RCC 7860 (cell line): ENCODE data around the gene CARD9.

Experiments used
- DNase-seq: peaks from one replicate; pipeline ENCODE4 v3.0.0-alpha.2; 2015; ENCODE audit warnings: low spot score
- FAIRE-seq: peaks from 2 replicates; lab custom pipeline; 2012; peaks lifted over from hg19 to GRCh38; lab: Jason Lieb, UNC

CARD9 gene

GRCh38 chr9:136337416-136338395 lies 35.8 kb downstream of the CARD9 start:
- DNase-seq (no peak), FAIRE-seq (no peak)

GRCh38 chr9:136336881-136337280 lies 36.6 kb downstream of the CARD9 start:
- no peak for DNase-seq
- FAIRE-seq = no peak

- no peak for DNase-seq
- no peak for FAIRE-seq
These were observed 37.2 kb downstream of the CARD9 start for GRCh38 chr9:136336156-136336870.

- FAIRE-seq (no peak), DNase-seq (no peak)
These were observed 37.9 kb downstream of the CARD9 start for GRCh38 chr9:136335296-136336155.

- DNase-seq (no peak), FAIRE-seq (no peak)
These were observed 38.9 kb downstream of the CARD9 start for GRCh38 chr9:136334541-136334940.

GRCh38 chr9:136333486-136333885 lies 40.0 kb downstream of the CARD9 start:
- no peak for DNase-seq
- FAIRE-seq = no peak

- FAIRE-seq (no peak), DNase-seq (no peak)
These were observed 40.4 kb downstream of the CARD9 start for GRCh38 chr9:136333045-136333444.

GRCh38 chr9:136332482-136332983 lies 40.9 kb downstream of the CARD9 start:
- no peak for FAIRE-seq
- no peak for DNase-seq

GRCh38 chr9:136331556-136332481 lies 41.6 kb downstream of the CARD9 start:
- DNase-seq (no peak), FAIRE-seq (no peak)

- DNase-seq (no peak), FAIRE-seq (no peak)
These were observed 42.4 kb downstream of the CARD9 start for GRCh38 chr9:136331030-136331429.

- DNase-seq (no peak), FAIRE-seq (no peak)
These were observed 43.0 kb downstream of the CARD9 start for GRCh38 chr9:136330406-136330990.

GRCh38 chr9:136329636-136330405 lies 43.6 kb downstream of the CARD9 start:
- no peak for FAIRE-seq
- no peak for DNase-seq

GRCh38 chr9:136329211-136329627 lies 44.2 kb downstream of the CARD9 start:
- FAIRE-seq (no peak), DNase-seq (no peak)

- no peak for DNase-seq
- FAIRE-seq = no peak
These were observed 44.8 kb downstream of the CARD9 start for GRCh38 chr9:136328622-136329041.

- DNase-seq (no peak), FAIRE-seq (no peak)
These were observed 45.4 kb downstream of the CARD9 start for GRCh38 chr9:136328011-136328621.

GRCh38 chr9:136327304-136327974 lies 46.0 kb downstream of the CARD9 start, which contains the start of gene GPSM1:
TSS of gene GPSM1 (plus strand) at chr9:136327539. CDS start at chr9:136327696, 157 bp downstream.
- FAIRE-seq (no peak), DNase-seq (peak; percentile 42)

- FAIRE-seq (no peak), DNase-seq (no peak)
These were observed 46.6 kb downstream of the CARD9 start for GRCh38 chr9:136326761-136327303.
